Measurements from ENCODE around the gene TENT5A. TPM values are rescaled to one million over a fixed set of nuclear protein-coding genes. Genes with fewer than 3 reads are reported as not detected.

TENT5A gene
- total RNA-seq, 1 experiment from 2014 or later = 1.7 TPM

DNA sequence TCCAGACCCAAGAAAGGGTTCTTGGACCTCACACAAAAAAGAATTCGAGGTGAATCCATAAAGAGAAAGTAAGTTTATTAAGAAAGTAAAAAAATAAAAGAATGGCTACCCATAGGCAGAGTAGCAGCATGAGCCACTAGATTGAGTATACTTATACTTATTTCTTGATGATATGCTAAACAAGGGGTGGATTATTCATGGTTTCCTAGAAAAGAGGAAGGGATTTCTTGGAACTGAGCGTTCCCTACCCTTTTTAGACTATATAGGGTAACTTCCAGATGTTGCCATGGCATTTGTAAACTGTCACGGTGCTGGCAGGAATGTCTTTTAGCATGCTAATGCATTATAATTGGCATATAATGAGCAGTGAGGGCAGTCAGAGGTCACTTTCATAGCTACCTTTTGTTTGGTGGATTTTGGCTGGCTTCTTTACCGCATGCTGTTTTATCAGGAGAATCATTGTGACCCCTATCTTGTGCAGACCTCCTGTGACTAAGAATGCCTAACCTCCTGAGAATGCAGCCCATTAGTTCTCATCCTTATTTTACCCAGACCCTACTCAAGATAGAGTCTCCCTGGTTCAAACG is 44.3 kb downstream of the TENT5A start:
- CTCF ChIA-PET = no interaction called here
- H3K9me3 ChIP-seq (ENCODE audit: control insufficient read depth, insufficient read depth, low read depth, low read length) = no peaks in the 10 kb centered on the region
- POLR2A ChIA-PET = no interaction called here
- BruUV-seq (replicated peaks) = no TSS peak
- no peak overlapping the region for H3K4me3 ChIP-seq (ENCODE audit: low read depth in 2 of 2, low read length in 2 of 2)
- TF ChIP-seq, protein P1, sequence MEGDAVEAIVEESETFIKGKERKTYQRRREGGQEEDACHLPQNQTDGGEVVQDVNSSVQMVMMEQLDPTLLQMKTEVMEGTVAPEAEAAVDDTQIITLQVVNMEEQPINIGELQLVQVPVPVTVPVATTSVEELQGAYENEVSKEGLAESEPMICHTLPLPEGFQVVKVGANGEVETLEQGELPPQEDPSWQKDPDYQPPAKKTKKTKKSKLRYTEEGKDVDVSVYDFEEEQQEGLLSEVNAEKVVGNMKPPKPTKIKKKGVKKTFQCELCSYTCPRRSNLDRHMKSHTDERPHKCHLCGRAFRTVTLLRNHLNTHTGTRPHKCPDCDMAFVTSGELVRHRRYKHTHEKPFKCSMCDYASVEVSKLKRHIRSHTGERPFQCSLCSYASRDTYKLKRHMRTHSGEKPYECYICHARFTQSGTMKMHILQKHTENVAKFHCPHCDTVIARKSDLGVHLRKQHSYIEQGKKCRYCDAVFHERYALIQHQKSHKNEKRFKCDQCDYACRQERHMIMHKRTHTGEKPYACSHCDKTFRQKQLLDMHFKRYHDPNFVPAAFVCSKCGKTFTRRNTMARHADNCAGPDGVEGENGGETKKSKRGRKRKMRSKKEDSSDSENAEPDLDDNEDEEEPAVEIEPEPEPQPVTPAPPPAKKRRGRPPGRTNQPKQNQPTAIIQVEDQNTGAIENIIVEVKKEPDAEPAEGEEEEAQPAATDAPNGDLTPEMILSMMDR (IDR thresholded peaks at IDR 0.05) = no peak
- TF ChIP-seq SIN3A (IDR thresholded peaks at IDR 0.05; ENCODE audit: borderline replicate concordance, insufficient read depth, low read depth, low read length) (no peak), TCF7L2 (IDR thresholded peaks at IDR 0.05; ENCODE audit: low read depth, low read length) (no peak), POLR2AphosphoS5 (IDR thresholded peaks at IDR 0.05; ENCODE audit: low read depth, low read length) (no peak)
- TF ChIP-seq, protein P2, sequence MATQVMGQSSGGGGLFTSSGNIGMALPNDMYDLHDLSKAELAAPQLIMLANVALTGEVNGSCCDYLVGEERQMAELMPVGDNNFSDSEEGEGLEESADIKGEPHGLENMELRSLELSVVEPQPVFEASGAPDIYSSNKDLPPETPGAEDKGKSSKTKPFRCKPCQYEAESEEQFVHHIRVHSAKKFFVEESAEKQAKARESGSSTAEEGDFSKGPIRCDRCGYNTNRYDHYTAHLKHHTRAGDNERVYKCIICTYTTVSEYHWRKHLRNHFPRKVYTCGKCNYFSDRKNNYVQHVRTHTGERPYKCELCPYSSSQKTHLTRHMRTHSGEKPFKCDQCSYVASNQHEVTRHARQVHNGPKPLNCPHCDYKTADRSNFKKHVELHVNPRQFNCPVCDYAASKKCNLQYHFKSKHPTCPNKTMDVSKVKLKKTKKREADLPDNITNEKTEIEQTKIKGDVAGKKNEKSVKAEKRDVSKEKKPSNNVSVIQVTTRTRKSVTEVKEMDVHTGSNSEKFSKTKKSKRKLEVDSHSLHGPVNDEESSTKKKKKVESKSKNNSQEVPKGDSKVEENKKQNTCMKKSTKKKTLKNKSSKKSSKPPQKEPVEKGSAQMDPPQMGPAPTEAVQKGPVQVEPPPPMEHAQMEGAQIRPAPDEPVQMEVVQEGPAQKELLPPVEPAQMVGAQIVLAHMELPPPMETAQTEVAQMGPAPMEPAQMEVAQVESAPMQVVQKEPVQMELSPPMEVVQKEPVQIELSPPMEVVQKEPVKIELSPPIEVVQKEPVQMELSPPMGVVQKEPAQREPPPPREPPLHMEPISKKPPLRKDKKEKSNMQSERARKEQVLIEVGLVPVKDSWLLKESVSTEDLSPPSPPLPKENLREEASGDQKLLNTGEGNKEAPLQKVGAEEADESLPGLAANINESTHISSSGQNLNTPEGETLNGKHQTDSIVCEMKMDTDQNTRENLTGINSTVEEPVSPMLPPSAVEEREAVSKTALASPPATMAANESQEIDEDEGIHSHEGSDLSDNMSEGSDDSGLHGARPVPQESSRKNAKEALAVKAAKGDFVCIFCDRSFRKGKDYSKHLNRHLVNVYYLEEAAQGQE (IDR thresholded peaks at IDR 0.05; ENCODE audit: insufficient read depth in 1 of 2, low read depth in 2 of 2, low read length in 1 of 2) = no peak
- in situ Hi-C loops (cut with HindIII; ENCODE audit: low pct_unique_long_range_greater_than_20kb, low sequenced_read_pairs) = no loop called here
- intact Hi-C loops (cut with micrococcal nuclease; ENCODE audit: unreplicated experiment) = no loop called here
- H3K27me3 ChIP-seq (ENCODE audit: control insufficient read depth, insufficient read depth, low read length) = no peaks in the 10 kb centered on the region
- ATAC-seq = no peak
- DNase-seq (ENCODE audit: low read depth, low spot score) = no peak
- no peaks in the 10 kb centered on the region for H3K4me1 ChIP-seq (ENCODE audit: control insufficient read depth, insufficient read depth, low read length)
- no peak overlapping the region for H3K27ac ChIP-seq (ENCODE audit: low read length)
- H3K36me3 ChIP-seq (ENCODE audit: control insufficient read depth, insufficient read depth, low read length) = no peaks in the 10 kb centered on the region

DNA sequence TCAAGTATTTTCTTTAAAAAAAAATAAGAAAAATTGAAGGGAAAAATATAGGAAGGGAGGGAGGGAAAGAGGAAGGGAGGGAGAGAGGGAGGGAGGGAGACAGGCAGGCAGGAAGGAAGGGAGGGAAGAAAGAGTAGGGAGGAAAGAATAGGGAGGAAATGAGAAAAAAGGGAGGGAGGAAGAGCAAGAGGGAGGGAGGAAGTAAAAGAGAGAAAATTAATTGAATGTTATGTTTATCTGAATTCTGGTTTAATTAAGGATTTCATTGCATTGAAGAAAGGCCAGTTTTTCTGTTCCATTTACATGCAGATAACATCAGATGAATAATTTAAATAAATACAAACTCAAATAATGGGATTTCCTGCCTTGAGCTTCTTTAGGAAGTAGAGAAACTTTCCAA is 47.8 kb downstream of the TENT5A start:
- H3K36me3 ChIP-seq (ENCODE audit: control insufficient read depth, insufficient read depth, low read length) = no peaks in the 10 kb centered on the region
- BruUV-seq (replicated peaks) = no TSS peak
- no peaks in the 10 kb centered on the region for H3K9me3 ChIP-seq (ENCODE audit: control insufficient read depth, insufficient read depth, low read depth, low read length)
- ChIA-PET CTCF (no interaction called here), POLR2A (no interaction called here)
- no peaks in the 10 kb centered on the region for H3K4me1 ChIP-seq (ENCODE audit: control insufficient read depth, insufficient read depth, low read length)
- no peak for ATAC-seq
- H3K27ac ChIP-seq (ENCODE audit: low read length) = no peak overlapping the region
- TF ChIP-seq SIN3A (IDR thresholded peaks at IDR 0.05; ENCODE audit: borderline replicate concordance, insufficient read depth, low read depth, low read length) = no peak
- TF ChIP-seq, protein P2 (IDR thresholded peaks at IDR 0.05; ENCODE audit: insufficient read depth in 1 of 2, low read depth in 2 of 2, low read length in 1 of 2) = no peak
- no peak for TF ChIP-seq TCF7L2 (IDR thresholded peaks at IDR 0.05; ENCODE audit: low read depth, low read length)
- TF ChIP-seq, protein P1 (IDR thresholded peaks at IDR 0.05) = no peak
- no peak for TF ChIP-seq POLR2AphosphoS5 (IDR thresholded peaks at IDR 0.05; ENCODE audit: low read depth, low read length)
- no peak overlapping the region for H3K4me3 ChIP-seq (ENCODE audit: low read depth in 2 of 2, low read length in 2 of 2)
- no peaks in the 10 kb centered on the region for H3K27me3 ChIP-seq (ENCODE audit: control insufficient read depth, insufficient read depth, low read length)
- no peak for DNase-seq (ENCODE audit: low read depth, low spot score)
- in situ Hi-C loops (cut with HindIII; ENCODE audit: low pct_unique_long_range_greater_than_20kb, low sequenced_read_pairs) = no loop called here
- intact Hi-C loops (cut with micrococcal nuclease; ENCODE audit: unreplicated experiment) = no loop called here

All from Panc1 (cell line).